SK-N-MC (cell line): ENCODE data around the gene KYNU.

Experiments
- EZH2 ChIP-seq: fragments of 200-600 bp; sonication (generic); IDR thresholded peaks from one replicate; pipeline ENCODE4 v1.6.1; 2017; ENCODE audit warnings: antibody characterized with exemption
- FOXP2 ChIP-seq: optimal IDR thresholded peaks from 2 replicates; pipeline ENCODE3; 2011; ENCODE audit warnings: mild to moderate bottlenecking, moderate library complexity; ENCODE audit not compliant: insufficient read depth; ENCODE audit errors: extremely low read length, control extremely low read depth
- POLR2AphosphoS5 ChIP-seq: IDR thresholded peaks from 2 replicates; pipeline ENCODE4 v1.6.1; 2012; ENCODE audit warnings: mild to moderate bottlenecking, low read depth, low read length, borderline replicate concordance

DNA sequence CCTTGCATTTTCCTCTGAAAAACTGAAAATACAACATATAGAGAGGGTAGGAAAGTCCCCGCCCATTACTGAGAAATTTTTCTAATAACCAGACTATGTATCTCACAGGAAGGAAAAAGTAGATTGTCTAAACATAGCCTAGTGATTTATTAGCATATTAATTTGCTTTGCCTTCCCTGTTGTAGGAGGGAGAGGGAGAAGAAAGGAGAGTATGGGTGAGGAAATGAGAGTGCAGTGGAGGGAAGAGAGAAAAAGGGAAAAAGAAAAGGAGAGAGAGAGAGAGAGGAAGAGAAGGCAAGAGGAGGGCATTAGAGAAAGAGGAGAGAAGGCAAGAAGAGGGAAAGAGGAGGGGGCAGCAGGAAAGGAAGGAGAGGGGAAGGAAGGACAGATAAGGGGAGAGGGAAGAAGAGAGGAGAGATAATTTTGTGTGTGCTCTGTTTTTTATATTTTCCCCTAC, 3.6 kb upstream of the KYNU start:
- TF ChIP-seq EZH2: no peak
- TF ChIP-seq POLR2AphosphoS5: no peak
- TF ChIP-seq FOXP2: no peak
